HG03575 (cell line): ENCODE data around the gene PMM2.

ENCODE experiments used
- ATAC-seq: cut with Tn5 transposase; IDR thresholded peaks from one replicate; pipeline ENCODE4 v1.9.1; 2021; ENCODE audit not compliant: unreplicated experiment, insufficient number of reproducible peaks, low FRiP score; ENCODE audit errors: extremely low read depth

Gene PMM2

GRCh38 chr16:8877894-8878522 is 80.4 kb downstream of the PMM2 start:
- no peak for ATAC-seq

GRCh38 chr16:8878523-8878911 is 80.9 kb downstream of the PMM2 start:
- no peak for ATAC-seq

GRCh38 chr16:8880839-8881510 is 83.3 kb downstream of the PMM2 start:
- no peak for ATAC-seq

GRCh38 chr16:8882041-8882617 is 84.5 kb downstream of the PMM2 start, which contains the start of gene LITAFD:
TSS of gene LITAFD (plus strand) at chr16:8882351. CDS start at chr16:8884356, 2,005 bp downstream.
- ATAC-seq, result no peak

- no peak for ATAC-seq
These were observed 85.2 kb downstream of the PMM2 start for GRCh38 chr16:8882725-8883377.

- ATAC-seq, result no peak
These were observed 88.3 kb downstream of the PMM2 start for GRCh38 chr16:8885674-8886592.

- ATAC-seq, result no peak
These were observed 89.2 kb downstream of the PMM2 start for GRCh38 chr16:8886593-8887430.

- ATAC-seq, result no peak
These were observed 89.8 kb downstream of the PMM2 start for GRCh38 chr16:8887431-8887765.

GRCh38 chr16:8887952-8888560 is 90.4 kb downstream of the PMM2 start:
- no peak for ATAC-seq

- no peak for ATAC-seq
These were observed 91.6 kb downstream of the PMM2 start for GRCh38 chr16:8888951-8889892.

- ATAC-seq, result no peak
These were observed 92.4 kb downstream of the PMM2 start for GRCh38 chr16:8889893-8890548.

GRCh38 chr16:8890549-8890921 is 92.9 kb downstream of the PMM2 start:
- no peak for ATAC-seq

GRCh38 chr16:8892101-8892575 is 94.5 kb downstream of the PMM2 start:
- ATAC-seq, result peak; percentile 10

- ATAC-seq, result no peak
These were observed 95.8 kb downstream of the PMM2 start for GRCh38 chr16:8893426-8893825.

GRCh38 chr16:8893976-8894690 is 96.5 kb downstream of the PMM2 start:
- ATAC-seq, result no peak
